Heart left ventricle (tissue), 16 donors: ENCODE measurements around the gene ADAMTSL2. TPM values are rescaled to one million over a fixed set of nuclear protein-coding genes. Genes with fewer than 3 reads are reported as not detected.

Experiments
- ATAC-seq, 4 donors: fragments of 200-7000 bp; cut with Tn5 transposase; one replicate each; pipeline ENCODE4 v1.9.1; 2020 to 2022; ENCODE audit warnings: moderate library complexity in 4 of 4, mild to moderate bottlenecking in 3 of 4, moderate number of reproducible peaks in 1 of 4
- DNase-seq, 5 donors: peaks; one replicate each; pipeline ENCODE4 v3.0.0-alpha.2; 2020
- H3K27ac ChIP-seq, 12 donors: fragments of 200-600 bp; sonication (generic) in 4 of 12; one replicate each; pipeline versions ENCODE4 v1.5.0 to v1.8.0; 2016 to 2022; ENCODE audit warnings: mild to moderate bottlenecking in 2 of 12
- H3K27me3 ChIP-seq, 9 donors: fragments of 200-600 bp; sonication (generic) in 2 of 9; one replicate each; pipeline versions ENCODE4 v1.5.1 to v1.8.0; 2016 to 2022; ENCODE audit warnings: mild to moderate bottlenecking in 3 of 9
- H3K36me3 ChIP-seq, 9 donors: fragments of 200-600 bp; sonication (generic) in 2 of 9; one replicate each; pipeline versions ENCODE4 v1.5.0 to v1.8.0; 2018 to 2022; ENCODE audit warnings: mild to moderate bottlenecking in 2 of 9
- H3K4me1 ChIP-seq, 12 donors: fragments of 200-600 bp; sonication (generic) in 4 of 12; one replicate each; pipeline versions ENCODE4 v1.5.0 to v1.8.0; 2016 to 2022; ENCODE audit warnings: mild to moderate bottlenecking in 3 of 12
- H3K4me3 ChIP-seq, 12 donors: fragments of 200-600 bp; sonication (generic) in 4 of 12; one replicate each; pipeline versions ENCODE4 v1.5.0 to v1.8.0; 2017 to 2022; ENCODE audit warnings: mild to moderate bottlenecking in 9 of 12, moderate library complexity in 4 of 12
- H3K9me3 ChIP-seq, 12 donors: fragments of 200-600 bp; sonication (generic) in 4 of 12; one replicate each; pipeline versions ENCODE4 v1.5.0 to v1.8.0; 2016 to 2022; ENCODE audit warnings: mild to moderate bottlenecking in 1 of 12
- CTCF ChIP-seq, 12 donors: fragments of 200-600 bp; sonication (generic) in 4 of 12; IDR thresholded peaks; one replicate each; pipeline versions ENCODE4 v1.5.0 to v1.8.0; 2018 to 2022; ENCODE audit warnings: antibody characterized with exemption in 12 of 12, mild to moderate bottlenecking in 5 of 12
- POLR2A ChIP-seq, 2 donors: fragments of 450-650 bp; IDR thresholded peaks; one replicate each; pipeline ENCODE4 v1.6.1; 2017; ENCODE audit warnings: antibody characterized with exemption in 2 of 2, mild to moderate bottlenecking in 2 of 2, moderate library complexity in 2 of 2
- WGBS, 4 donors: extraction: QIAGEN DNeasy Blood & Tissue Kit in 2 of 4; methylation state at CpG; one replicate each; pipeline versions ENCODE4 v1.1.5 to v1.1.7; 2013 to 2018; 5-methylcytosine and 5-hydroxymethylcytosine counted together
- intact Hi-C, 10 donors: fragments of 100-400 bp; cut with DNase I; formaldehyde crosslinking; loops; one replicate each; pipeline versions ENCODE4 v1.11.1 to v1.14.2; 2022
- polyA plus RNA-seq, 2 donors: library from polyadenylated mRNA; stranded (reverse); fragments of 200-250 nt; gene quantifications; one replicate each; pipeline ENCODE4 v1.2.3, GENCODE V29; 2013
- total RNA-seq, 9 donors: library from RNA; depleted of rRNA in 2 of 9; stranded (reverse); fragments of >200 nt in 2 of 9; fragmentation: NEBNext Ultra II Directional in 3 of 9; extraction: Animal tissue kit (Norgen Biotek cat#: 25700) in 3 of 9; gene quantifications; one replicate each; pipeline versions ENCODE4 v1.1.0 to v1.2.4, GENCODE V29; 2016 to 2023
- donor health status: ischemic (EF 13 %, LVEDD 7.1; RV severe dilation, severe dysfunction).
- donor health status: healthy with polysubstance abuse.
- donor health status: DM: no; HTN: yes; CAD: no.
- donor health status: DM: no; HTN: no; CAD: no.
- donor health status: ischemic (EF 25% LVEDD 6.9; RV normal size, moderate dysfunction).
- donor health status: ischemic (EF 25% LVEDD 5.7; RV mildly dilated, moderate dysfunction).
- donor health status: healthy.
- donor health status: DM: yes; HTN: yes; CAD: no.
- donor health status: ischemic (EF 35%, LVEDD 5.7; RV mildly dilated, moderate dysfunction).
- donor health status: nonischemic (EF 11% LVEDD 7.7; RV severe dilation, severe dysfunction).
- donor health status: DM: yes; HTN: yes; CAD: no.
- donor health status: PGD.
- donor health status: ischemic (EF 29% LVEDD 5.4; RV normal size, mild dysfunction).
- donor health status: nonischemic (EF 23%, LVEDD 6.1; RV moderate dilation, normal function).

Gene ADAMTSL2
- total and polyA plus RNA-seq, 11 donors = 2.3 to 5.1 (median 3.7) TPM

GRCh38 chr9:133496861-133497842 lies 37.4 kb upstream of the ADAMTSL2 start:
- 74 to 86% (median 78%) methylated on average over 20 to 35 of the region's 35 CpGs for WGBS, 4 donors
- DNase-seq (peak in 3 of 5 donors; percentile 1 to 49 (median 26)), ATAC-seq (no peak)
- H3K4me1 ChIP-seq = peaks cover 0 to 28% (median 13%) of the 10 kb centered on the region in 12 donors
- TF ChIP-seq POLR2A (IDR thresholded peaks at IDR 0.05) (no peak), CTCF (IDR thresholded peaks at IDR 0.05) (no peak)
- H3K9me3 ChIP-seq = peaks cover 0 to 12% (median 8%) of the 10 kb centered on the region in 12 donors
- H3K36me3 ChIP-seq = no peaks in the 10 kb centered on the region
- no peak overlapping the region for H3K27ac ChIP-seq
- intact Hi-C loops = no loop called here
- H3K4me3 ChIP-seq = no peak overlapping the region
- peaks cover 0 to 2% (median 0%) of the 10 kb centered on the region in 9 donors for H3K27me3 ChIP-seq

GRCh38 chr9:133499132-133499891 lies 35.2 kb upstream of the ADAMTSL2 start:
- peak in 3 of 5 donors; percentile 65 to 72 (median 68) for DNase-seq
- no peak for TF ChIP-seq POLR2A (IDR thresholded peaks at IDR 0.05)
- no peak for TF ChIP-seq CTCF (IDR thresholded peaks at IDR 0.05)
- peaks cover 0 to 16% (median 6%) of the 10 kb centered on the region in 12 donors for H3K4me1 ChIP-seq
- H3K4me3 ChIP-seq = no peak overlapping the region
- WGBS, 4 donors = 61 to 71% (median 66%) methylated on average over 5 to 19 of the region's 19 CpGs
- peak; percentile 39 to 82 (median 58) for ATAC-seq
- H3K27me3 ChIP-seq = peaks cover 0 to 2% (median 0%) of the 10 kb centered on the region in 9 donors
- intact Hi-C loops = no loop called here
- H3K27ac ChIP-seq = no peak overlapping the region
- peaks cover 0 to 25% (median 18%) of the 10 kb centered on the region in 12 donors for H3K9me3 ChIP-seq
- H3K36me3 ChIP-seq = no peaks in the 10 kb centered on the region

GRCh38 chr9:133499892-133500270 lies 34.6 kb upstream of the ADAMTSL2 start:
- Histone ChIP-seq H3K27me3 (peaks cover 0 to 2% (median 0%) of the 10 kb centered on the region in 9 donors), H3K4me1 (peaks cover 0 to 16% (median 6%) of the 10 kb centered on the region in 12 donors), H3K27ac (no peak overlapping the region), H3K9me3 (peaks cover 0 to 25% (median 18%) of the 10 kb centered on the region in 12 donors), H3K4me3 (no peak overlapping the region), H3K36me3 (no peaks in the 10 kb centered on the region)
- peak in 2 of 5 donors; percentile 17 to 22 for DNase-seq
- WGBS, 4 donors = 72 to 82% (median 79%) methylated on average over 12 of the region's 12 CpGs
- no peak for TF ChIP-seq CTCF (IDR thresholded peaks at IDR 0.05)
- TF ChIP-seq POLR2A (IDR thresholded peaks at IDR 0.05) = no peak
- ATAC-seq = no peak
- intact Hi-C loops = no loop called here
